GM19240 (cell line): ENCODE data around the gene DNAJC9.
"Not testable (repeated sequence)": the region's sequence is repeated elsewhere in the genome, so short reads cannot be mapped to it uniquely, and the experiment has no call there.

Source experiments
- DNase-seq: peaks from one replicate; pipeline ENCODE4 v3.0.0; 2011; ENCODE audit warnings: low spot score; ENCODE audit not compliant: insufficient read length

The DNAJC9 gene, protein sequence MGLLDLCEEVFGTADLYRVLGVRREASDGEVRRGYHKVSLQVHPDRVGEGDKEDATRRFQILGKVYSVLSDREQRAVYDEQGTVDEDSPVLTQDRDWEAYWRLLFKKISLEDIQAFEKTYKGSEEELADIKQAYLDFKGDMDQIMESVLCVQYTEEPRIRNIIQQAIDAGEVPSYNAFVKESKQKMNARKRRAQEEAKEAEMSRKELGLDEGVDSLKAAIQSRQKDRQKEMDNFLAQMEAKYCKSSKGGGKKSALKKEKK

DNA sequence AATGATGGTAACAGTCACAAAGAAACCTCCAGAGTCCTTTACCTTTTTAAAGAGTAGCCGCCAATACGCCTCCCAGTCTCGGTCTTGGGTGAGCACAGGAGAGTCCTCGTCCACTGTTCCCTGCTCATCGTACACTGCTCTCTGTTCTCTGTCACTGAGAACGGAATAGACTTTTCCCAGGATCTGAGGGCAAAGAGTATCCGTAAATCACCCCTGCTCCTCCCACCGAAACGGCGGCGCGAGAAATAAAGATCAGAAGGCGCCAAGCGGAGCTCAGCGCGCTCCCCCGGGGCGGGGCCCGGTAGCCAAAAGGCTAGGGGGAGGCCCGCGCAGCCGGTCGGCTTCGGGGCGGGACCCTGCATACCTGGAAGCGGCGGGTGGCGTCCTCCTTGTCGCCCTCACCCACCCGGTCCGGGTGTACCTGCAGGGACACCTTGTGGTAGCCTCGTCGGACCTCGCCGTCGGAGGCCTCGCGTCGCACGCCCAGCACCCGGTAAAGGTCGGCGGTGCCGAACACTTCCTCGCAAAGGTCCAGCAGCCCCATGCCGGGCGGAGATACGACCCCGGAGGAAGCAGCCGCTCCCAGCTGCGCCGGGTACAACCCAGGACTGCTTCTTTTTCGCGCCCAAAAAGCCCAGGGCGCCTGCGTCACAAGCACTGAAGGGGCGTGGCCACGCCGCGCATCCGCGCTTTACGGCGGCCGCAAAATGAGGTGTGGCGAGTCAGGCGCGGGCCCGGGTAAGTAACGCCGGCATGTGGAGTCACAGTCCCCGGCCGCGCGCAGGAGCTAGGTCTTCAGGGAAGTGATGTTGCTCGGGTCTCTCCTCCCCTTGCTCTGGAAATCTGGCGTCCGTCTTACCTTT lies at the start of gene DNAJC9:
Gene DNAJC9, minus strand, starts transcription at position 610 of the 863 bp plus-strand sequence. Its CDS starts 66 bp downstream, at position 544.
- peak; percentile 60 for DNase-seq

DNA sequence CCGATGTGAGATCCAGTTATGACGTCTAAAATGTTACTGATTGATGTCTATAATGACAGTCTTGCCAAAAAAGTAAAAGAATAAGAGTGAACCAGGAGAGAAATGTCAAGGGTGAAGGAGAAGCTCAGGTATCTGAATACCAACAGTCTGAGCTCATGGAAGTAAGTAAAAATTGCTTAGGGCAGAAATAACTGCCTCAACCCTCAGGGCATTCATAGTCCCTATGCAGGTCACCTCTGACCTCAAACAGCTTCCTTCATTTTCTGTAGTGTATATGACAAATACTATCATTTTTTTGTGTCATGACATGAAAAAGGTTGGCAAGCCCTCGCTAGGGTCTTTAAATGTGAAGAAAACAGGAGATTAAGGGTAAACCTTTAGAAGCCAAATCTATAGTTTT lies 46.4 kb upstream of the DNAJC9 start:
- DNase-seq = no peak

DNA sequence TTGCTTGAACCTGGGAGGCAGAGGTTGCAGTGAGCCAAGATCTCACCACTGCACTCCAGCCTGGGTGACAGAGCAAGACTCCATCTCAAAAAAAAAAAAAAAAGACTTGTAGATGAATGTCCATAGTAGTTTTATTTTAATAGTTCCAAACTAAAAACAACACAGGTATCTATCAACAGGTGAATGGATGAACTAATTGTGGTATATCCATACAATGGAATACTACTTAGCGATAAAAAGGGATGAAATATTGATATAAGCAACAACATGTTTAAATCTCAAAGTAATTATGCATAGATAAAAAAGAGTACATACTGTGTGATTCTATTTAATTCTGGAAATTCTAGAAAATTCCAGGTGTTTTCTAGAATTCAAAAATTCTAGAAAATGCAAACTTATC lies 42.9 kb upstream of the DNAJC9 start:
- DNase-seq = no peak

DNA sequence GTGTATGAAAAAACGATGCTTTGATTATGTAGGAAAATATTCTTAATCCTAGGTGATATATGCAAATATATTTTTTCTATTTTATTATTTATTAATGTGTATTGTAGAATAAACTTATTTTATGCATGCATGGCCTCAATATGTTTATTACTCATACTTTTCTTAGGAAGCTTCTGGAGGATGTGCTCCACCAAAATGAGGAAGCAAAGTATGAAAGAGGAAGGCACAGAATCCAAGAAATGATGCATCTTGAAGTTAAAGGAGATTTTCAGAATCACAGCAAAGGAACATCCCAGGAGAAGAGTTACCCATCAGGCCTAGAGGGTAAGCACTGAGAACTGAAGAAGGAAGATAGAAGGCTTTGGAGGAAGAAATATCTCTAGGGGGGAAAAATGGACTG lies 40.4 kb upstream of the DNAJC9 start:
- DNase-seq = no peak

DNA sequence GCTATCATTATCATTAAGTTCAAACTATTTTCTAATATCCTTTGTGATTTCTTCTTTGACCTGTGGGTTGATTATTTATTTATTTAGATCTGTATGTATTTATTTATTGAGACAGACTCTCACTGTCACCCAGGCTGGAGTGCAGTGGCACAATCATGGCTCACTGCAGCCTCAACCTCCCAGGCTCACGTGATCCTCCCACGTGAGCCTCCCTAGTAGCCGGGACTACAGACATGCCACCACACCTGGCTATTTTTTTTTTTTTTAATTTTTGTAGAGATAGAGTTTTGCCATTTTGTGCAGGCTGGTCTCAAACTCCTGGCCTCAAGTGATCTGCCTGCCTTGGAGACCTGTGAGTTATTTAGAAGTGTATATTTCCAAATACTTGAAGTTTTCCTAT lies 34.0 kb upstream of the DNAJC9 start:
- no peak for DNase-seq

DNA sequence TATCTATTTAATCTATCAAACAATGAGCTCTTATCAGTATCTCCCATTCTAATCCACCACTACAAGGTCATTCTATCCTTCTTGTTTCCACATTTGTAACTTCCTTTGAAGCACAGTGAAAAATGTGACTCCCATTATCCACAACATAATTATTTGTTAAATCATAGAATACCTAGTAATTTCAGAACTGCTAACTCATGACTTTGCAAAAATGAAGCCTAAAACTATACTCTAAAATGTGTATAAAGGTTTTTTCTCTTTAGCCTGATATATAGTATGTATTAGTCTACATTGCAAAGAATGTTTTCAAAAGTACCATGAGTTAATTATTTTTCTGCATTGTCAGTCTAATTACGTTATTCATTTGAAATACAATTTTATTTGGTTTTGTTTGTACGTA lies 17.4 kb upstream of the DNAJC9 start:
- no peak for DNase-seq

DNA sequence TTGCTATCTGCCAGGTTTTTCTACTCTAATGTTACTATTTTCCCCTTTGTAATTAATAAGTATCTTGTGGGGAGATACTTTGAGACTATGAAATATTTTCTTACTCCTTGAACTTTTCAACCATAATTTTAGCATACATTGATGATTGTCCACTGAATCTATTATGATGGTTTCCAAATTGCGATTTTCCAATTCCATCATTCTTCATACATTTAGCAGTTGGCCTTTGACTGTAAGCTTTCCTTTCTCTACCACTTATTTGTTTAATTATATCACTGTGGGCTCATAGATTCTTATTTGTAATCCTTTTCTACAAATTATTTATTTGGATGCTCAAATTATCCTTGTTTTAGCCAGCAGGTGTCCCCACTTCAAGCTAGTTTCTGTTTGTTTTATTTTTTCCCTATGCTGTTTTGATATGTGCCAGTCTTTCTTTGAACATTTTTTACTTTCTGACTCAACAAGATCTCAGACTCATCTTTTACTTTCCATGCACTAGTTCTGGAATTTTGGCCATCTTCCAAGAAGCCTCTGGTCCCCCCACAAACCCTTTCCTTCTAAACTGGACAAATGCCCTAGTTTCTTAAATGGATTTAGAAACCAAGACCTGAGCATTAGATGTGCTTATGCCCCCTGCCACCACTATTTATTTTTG lies 16.8 kb upstream of the DNAJC9 start:
- DNase-seq = no peak

DNA sequence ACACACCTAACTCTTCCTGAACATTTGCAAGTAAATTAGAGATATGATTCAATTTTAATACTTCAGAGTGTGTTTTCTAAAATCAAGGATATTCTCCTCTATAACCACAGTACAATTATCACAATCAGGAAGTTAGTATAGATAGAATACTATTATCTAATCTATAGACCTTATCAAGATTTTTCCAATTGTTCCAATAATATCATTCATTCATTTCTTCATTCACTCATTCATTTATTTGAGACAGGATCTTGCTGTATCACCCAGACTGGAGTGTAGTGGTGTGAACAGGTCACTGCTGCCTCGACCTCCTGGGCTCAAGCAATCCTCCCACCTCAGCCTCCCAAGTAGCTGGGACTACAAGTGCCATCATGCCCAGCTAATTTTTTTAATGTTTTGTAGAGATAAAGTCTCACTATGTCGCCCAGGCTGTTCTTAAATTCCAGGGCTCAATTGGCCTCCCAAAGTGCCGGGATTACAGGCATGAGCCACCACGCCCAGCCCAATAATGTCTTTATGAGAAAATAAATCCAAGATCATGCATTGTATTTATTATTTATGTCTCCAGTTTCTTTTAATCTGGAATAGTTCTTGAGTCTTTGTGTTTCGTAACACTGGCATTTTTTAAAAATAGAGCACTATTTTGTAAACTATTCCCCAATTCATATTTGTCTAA lies 16.0 kb upstream of the DNAJC9 start:
- no peak for DNase-seq

DNA sequence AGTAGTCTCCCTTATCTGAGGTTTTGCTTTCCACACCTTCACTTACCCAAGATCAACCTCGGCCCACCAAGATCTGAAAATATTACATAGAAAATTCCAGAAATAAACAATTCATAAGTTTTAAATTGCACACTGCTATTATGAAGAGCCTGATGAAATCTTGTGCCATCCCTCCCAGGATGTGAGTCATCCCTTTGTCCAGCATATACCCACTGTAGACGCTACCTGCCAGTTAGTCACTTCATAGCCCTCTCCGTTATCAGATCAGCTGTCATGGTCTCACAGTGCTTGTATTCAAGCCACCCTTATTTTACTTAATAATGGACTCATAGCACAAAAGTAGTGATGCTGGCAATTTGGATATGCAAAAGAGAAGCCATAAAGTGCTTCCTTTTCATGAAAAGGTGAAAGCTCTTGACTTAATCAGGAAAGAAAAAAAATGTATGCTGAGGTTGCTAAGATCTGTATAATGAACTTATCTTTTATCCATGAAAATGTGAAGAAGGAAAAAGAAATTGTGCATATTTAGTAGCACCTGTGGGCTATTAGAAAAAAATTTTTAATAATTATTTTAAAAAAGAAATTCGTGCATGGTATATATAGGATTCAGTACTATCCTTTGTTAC lies 15.2 kb upstream of the DNAJC9 start:
- no peak for DNase-seq

DNA sequence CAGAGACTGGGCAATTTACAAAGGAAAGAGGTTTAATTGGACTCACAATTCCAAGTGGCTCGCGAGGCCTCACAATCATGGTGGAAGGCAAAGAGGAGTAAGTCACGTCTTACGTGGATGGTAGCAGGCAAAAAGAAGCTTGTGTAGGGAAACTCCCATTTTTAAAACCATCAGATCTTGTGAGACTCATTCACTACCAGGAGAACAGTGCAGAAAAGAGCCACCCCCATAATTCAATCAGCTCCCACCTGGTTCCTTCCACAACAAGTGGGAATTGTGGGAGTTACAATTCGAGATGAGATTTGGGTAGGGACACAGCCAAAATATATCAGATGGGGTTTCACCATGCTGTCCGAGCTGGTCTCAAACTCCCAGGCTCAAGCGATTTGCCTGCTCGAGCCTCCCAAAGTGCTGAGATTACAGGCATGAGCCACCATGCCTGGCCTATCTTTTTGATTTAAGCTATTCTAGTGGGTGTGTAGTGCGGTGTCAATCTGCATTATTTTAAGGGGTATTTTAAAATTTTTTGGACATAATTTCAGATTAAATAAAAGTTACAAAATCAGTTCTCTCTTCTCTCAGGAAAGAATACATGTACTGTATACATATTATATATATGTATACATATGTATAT lies 14.4 kb upstream of the DNAJC9 start:
- no peak for DNase-seq

DNA sequence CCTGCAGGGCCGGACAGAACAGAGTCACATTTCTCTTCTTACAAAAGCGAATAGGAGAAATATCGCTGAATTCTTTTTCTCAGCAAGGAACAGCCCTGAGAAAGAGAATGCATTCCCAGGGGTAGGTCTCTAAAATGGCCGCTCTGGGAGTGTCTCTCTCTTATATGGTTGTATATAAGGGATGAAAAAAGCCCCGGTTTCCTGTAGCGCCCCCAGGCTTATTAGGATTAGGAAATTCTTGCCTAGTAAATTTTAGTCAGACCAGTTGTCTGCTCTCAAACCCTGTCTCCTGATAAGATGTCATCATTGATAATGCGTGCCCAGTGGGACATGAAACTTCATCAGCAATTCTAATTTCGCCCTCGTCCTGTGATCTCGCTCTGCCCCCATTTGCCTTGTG lies 11.6 kb upstream of the DNAJC9 start:
- not testable (repeated sequence) for DNase-seq

DNA sequence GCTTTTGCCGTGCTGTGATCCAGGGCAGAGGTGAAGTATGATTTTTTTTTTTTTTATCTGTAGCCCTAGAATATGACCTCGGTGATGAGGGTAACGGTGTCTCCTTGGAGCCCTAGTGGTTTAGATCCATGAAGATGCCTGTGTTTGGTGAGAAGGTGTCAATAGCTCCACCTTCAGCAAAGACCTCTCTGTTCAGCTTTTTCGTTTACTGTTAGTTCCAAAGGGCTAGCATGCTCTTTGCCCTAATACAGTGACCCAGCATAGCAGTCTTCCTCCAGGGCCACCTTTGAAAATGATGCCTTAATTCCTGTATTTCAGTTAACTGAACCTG lies 6.1 kb upstream of the DNAJC9 start:
- DNase-seq = peak; percentile 8

DNA sequence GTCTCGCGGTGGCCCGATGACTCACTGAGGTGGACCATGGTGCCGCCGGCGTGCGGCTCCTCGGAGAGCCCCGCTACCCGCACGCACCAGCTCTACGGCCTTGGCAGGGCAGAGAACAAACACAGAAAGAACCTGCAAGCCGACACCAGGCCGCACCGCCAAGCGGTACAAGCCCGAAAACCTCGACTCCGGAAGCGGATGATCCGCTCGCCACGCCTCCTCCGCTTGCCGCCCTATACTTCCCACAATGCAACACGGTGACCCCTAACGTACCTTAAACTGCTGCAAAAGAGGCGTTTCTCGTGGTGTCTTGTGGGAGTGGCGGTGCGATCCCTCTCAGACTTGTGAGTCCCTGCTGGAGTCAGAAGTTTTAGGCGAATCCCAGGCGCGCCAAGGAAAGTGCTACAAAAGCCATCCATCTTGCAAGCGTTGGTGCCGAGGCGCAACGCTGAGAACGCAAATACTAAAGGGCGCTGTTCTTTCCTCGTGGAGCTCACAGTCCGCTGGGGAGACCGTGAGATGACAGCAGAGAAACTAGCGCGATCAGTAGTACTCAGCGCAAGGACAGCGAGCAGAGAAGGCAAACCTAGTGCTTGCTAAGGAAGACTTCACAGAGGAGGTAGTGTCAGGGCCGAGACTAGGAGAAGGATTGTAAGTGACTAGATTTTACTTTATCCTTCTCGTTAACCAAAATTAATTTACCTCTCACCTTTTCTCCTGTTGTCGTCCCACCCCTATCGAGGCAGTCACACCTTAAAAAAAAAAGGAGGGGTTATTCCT lies 5.6 kb upstream of the DNAJC9 start, which contains the start of gene MRPS16:
Gene MRPS16, minus strand, starts transcription at position 200 of the 780 bp plus-strand sequence. Its CDS starts 162 bp downstream, at position 38.
- DNase-seq = peak; percentile 64

DNA sequence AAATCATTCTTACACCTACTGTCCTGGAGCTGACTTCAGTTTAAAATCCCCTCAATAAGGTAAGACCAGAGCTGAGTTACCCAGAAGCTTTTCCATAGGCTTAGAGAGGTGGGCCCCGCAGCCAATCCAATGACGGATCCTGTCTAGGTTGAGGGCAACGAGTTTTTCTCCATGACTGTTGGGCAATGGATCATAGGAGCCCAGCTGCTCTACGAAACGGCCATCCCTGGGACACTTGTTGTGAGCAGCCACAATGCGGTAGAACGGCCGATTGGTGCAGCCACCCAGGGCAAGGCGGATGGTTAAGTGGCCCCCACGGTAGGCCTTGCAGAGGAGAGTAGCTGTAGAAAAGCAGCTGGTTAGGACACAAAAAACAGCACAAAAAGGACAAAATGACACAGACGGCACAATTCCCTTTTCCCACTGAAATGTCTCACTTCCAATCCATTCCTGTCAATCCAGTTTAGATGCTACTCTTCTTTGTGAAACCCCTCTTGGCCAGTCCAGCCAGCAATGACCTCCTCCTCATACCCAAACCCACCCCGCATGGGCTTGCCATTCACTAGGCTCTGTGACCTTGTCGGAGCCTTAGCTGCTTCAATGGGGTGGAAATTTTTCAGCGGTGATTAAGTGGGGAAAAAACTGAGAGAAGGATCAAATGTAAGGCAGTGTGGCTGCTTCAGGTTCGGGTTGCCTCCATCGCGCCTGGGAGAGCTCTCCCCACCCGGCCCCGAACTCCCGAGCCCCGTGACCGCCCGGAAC lies 4.8 kb upstream of the DNAJC9 start:
- no peak for DNase-seq

DNA sequence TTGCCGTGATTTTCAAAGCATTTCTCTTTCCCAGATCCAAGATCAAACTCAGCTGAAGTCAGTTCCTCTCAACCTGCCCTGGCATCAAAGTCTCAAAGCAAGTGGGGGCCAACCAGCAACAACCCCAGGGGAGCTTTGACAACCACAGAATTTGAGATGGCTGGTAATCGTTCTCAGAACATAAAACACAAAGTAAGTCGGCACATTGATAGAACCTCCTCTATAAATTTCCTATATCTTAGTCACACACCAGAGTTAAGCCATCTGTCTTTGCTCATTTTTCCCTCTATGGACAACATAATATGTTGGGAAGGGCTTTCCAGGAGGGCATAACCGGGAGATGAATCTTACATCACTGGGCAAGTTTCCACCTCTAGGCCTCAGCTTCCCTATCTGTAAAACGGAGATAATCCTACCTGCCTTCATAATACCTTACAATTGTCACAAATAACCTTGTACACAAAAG lies 1.2 kb upstream of the DNAJC9 start:
- no peak for DNase-seq

DNA sequence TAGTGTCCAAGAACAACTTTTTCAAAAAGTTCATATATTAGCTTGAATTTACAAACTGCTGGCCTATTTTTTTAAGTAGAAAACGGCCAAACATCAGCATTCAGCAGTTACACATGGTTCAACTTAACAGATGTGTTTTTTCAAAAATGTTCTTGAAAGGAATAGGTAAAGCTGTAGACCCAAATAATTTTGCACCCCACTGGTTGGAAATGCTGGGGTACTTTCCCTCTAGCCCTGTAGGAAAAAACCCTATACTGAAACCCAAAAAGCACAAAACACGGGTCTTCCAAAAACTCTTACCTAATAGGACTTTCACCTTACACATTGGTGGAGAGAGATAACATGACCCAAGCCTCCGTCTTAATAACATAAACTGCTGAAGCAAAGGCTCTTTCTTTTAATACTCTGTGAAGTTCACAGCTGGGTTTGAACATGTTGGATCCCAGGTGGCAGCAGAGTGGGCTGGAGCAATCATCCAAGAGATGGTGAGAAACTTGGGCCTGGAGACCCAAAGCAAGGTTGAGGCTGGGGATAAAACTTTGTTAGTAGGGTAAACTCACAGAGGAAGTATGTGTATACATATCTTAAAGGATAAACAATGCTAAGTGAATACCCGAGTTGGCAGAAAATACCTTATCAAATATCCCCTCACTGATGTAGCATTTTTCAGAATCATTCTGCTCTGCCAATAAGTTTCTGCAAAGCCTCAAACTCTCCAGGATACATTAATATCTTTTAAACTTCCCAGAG lies 629 bp upstream of the DNAJC9 start:
- no peak for DNase-seq

DNA sequence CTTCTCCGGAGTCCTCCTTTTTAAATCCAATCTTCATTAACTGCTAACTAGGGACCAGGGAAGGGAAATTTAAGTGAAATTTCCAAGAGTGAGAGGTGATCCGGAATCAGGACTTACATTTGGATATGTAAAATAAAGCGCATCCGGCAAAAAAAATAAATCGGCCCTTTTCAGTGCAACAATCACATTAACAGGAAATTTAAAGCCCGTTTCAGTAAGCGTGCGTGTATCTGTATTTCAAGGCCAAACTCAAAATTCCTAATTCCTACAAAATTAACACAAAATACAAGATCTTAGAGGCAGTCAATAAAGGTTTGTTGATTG lies 771 bp downstream of the DNAJC9 start:
- no peak for DNase-seq

DNA sequence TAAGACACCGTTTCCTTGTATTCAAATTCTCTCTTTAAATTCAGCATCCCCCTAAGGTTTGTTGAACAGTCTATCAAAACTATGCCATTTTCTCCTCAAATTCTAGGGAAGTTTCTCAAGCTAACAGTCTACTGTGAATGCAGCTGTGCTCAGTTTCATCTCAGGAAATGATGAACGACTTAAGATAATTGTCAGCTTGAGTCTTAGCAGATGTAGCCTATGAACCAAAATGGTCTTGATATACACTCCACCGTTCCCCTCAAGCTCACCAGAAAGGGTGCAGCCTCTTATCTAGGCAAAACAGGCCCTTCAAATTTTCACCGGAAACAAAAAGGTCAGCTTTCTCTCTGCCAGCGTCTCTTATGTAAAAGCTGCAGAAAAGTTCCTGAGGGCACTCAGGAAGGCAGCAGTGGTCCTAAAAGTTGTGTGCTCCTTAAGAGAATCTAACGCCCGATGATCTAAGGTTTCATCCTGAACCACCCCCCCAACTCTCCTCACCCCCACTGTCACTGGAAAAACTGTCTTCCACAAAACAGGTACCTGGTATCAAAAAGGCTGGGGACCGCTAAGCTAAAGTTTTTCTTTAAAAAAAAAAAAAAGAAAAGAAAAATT lies 2.1 kb downstream of the DNAJC9 start:
- no peak for DNase-seq
